NCI-H748 (cell line): Measurements from ENCODE around the gene DDX24.
A peak's percentile ranks its signal among the peaks of the same experiment; 100 is the strongest.

Experiments
- DNase-seq: peaks from one replicate; lab custom pipeline; 2025; ENCODE audit not compliant: unreplicated experiment; lab: John Stamatoyannopoulos, UW

The DDX24 gene

GRCh38 chr14:94036313-94037167, 44.5 kb downstream of the DDX24 start:
- DNase-seq = peak; percentile 60

GRCh38 chr14:94034886-94035285, 46.1 kb downstream of the DDX24 start:
- no peak for DNase-seq

- no peak for DNase-seq
Measured at GRCh38 chr14:94031883-94032279, 49.1 kb downstream of the DDX24 start.

- no peak for DNase-seq
Measured at GRCh38 chr14:94031161-94031882, 49.7 kb downstream of the DDX24 start.

GRCh38 chr14:94030571-94030970, 50.4 kb downstream of the DDX24 start:
- no peak for DNase-seq

- DNase-seq = no peak
Measured at GRCh38 chr14:94029671-94030203, 51.3 kb downstream of the DDX24 start.

GRCh38 chr14:94029265-94029664, 51.7 kb downstream of the DDX24 start:
- DNase-seq = no peak

- peak; percentile 70 for DNase-seq
Measured at GRCh38 chr14:94028450-94028826, 52.6 kb downstream of the DDX24 start.

GRCh38 chr14:94027566-94028449, 53.2 kb downstream of the DDX24 start:
- no peak for DNase-seq

GRCh38 chr14:94026889-94027469, 54.0 kb downstream of the DDX24 start:
- no peak for DNase-seq

- DNase-seq = peak; percentile 99
Measured at GRCh38 chr14:94026173-94026888, 54.7 kb downstream of the DDX24 start, which contains the start of gene OTUB2. Gene OTUB2, plus strand, starts transcription at chr14:94026340. Its CDS starts 198 bp downstream, at chr14:94026538.

GRCh38 chr14:94025720-94026119, 55.3 kb downstream of the DDX24 start:
- DNase-seq = no peak

GRCh38 chr14:94024549-94024948, 56.5 kb downstream of the DDX24 start:
- DNase-seq = no peak

GRCh38 chr14:94022532-94023411, 58.2 kb downstream of the DDX24 start:
- no peak for DNase-seq

GRCh38 chr14:94021416-94022157, 59.4 kb downstream of the DDX24 start:
- DNase-seq = no peak

- no peak for DNase-seq
Measured at GRCh38 chr14:94021001-94021400, 60.0 kb downstream of the DDX24 start.

GRCh38 chr14:94020267-94020666, 60.7 kb downstream of the DDX24 start:
- DNase-seq = no peak

GRCh38 chr14:94019329-94019728, 61.7 kb downstream of the DDX24 start:
- DNase-seq = peak; percentile 24
